ENCODE data around the gene FAM13A.
A peak's percentile ranks its signal among the peaks of the same experiment; 100 is the strongest.

FAM13A gene

DNA sequence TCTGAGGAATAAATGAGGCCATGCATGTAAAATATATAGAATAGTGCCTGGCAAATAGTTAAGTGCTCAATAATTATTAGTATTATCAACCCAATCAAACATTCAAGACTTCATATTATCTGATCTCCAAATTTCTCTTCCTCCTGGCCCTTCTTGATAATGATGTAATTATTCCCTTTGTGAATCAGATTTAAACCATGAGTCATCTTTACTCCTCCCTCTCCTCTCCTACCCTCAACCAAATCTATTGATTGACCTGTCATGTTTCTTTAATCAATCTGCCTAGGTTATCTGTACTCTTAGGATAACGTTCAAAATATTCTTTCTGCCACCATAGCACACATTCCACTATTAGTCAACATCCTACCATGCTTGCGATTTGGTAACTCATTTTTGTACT, 229.5 kb downstream of the FAM13A start:
- no peak overlapping the region for H3K4me3 ChIP-seq (ENCODE audit: low read depth, low read length)
- no peak for DNase-seq (ENCODE audit: low read depth)
- TF ChIP-seq POLR2A (IDR thresholded peaks at IDR 0.05; ENCODE audit: extremely low read depth, insufficient read length), result no peak
- no peak for TF ChIP-seq MYC (IDR thresholded peaks at IDR 0.05; ENCODE audit: low read depth, low read length)
- TF ChIP-seq, protein P1, sequence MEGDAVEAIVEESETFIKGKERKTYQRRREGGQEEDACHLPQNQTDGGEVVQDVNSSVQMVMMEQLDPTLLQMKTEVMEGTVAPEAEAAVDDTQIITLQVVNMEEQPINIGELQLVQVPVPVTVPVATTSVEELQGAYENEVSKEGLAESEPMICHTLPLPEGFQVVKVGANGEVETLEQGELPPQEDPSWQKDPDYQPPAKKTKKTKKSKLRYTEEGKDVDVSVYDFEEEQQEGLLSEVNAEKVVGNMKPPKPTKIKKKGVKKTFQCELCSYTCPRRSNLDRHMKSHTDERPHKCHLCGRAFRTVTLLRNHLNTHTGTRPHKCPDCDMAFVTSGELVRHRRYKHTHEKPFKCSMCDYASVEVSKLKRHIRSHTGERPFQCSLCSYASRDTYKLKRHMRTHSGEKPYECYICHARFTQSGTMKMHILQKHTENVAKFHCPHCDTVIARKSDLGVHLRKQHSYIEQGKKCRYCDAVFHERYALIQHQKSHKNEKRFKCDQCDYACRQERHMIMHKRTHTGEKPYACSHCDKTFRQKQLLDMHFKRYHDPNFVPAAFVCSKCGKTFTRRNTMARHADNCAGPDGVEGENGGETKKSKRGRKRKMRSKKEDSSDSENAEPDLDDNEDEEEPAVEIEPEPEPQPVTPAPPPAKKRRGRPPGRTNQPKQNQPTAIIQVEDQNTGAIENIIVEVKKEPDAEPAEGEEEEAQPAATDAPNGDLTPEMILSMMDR (IDR thresholded peaks at IDR 0.05; ENCODE audit: low read depth, low read length), result no peak
- no peak for TF ChIP-seq MAX (IDR thresholded peaks at IDR 0.05; ENCODE audit: low read depth, low read length)

GRCh38 chr4:88826771-88827170, 230.2 kb downstream of the FAM13A start:
- H3K4me3 ChIP-seq (ENCODE audit: low read depth, low read length), result no peak overlapping the region
- no peak for DNase-seq (ENCODE audit: low read depth)
- TF ChIP-seq MYC (IDR thresholded peaks at IDR 0.05; ENCODE audit: low read depth, low read length) (no peak), MAX (IDR thresholded peaks at IDR 0.05; ENCODE audit: low read depth, low read length) (no peak), POLR2A (IDR thresholded peaks at IDR 0.05; ENCODE audit: extremely low read depth, insufficient read length) (no peak)
- TF ChIP-seq, protein P1 (IDR thresholded peaks at IDR 0.05; ENCODE audit: low read depth, low read length), result no peak

GRCh38 chr4:88825931-88826330, 231.1 kb downstream of the FAM13A start:
- no peak for DNase-seq (ENCODE audit: low read depth)
- no peak overlapping the region for H3K4me3 ChIP-seq (ENCODE audit: low read depth, low read length)
- no peak for TF ChIP-seq MAX (IDR thresholded peaks at IDR 0.05; ENCODE audit: low read depth, low read length)
- no peak for TF ChIP-seq POLR2A (IDR thresholded peaks at IDR 0.05; ENCODE audit: extremely low read depth, insufficient read length)
- TF ChIP-seq, protein P1 (IDR thresholded peaks at IDR 0.05; ENCODE audit: low read depth, low read length), result no peak
- TF ChIP-seq MYC (IDR thresholded peaks at IDR 0.05; ENCODE audit: low read depth, low read length), result no peak

DNA sequence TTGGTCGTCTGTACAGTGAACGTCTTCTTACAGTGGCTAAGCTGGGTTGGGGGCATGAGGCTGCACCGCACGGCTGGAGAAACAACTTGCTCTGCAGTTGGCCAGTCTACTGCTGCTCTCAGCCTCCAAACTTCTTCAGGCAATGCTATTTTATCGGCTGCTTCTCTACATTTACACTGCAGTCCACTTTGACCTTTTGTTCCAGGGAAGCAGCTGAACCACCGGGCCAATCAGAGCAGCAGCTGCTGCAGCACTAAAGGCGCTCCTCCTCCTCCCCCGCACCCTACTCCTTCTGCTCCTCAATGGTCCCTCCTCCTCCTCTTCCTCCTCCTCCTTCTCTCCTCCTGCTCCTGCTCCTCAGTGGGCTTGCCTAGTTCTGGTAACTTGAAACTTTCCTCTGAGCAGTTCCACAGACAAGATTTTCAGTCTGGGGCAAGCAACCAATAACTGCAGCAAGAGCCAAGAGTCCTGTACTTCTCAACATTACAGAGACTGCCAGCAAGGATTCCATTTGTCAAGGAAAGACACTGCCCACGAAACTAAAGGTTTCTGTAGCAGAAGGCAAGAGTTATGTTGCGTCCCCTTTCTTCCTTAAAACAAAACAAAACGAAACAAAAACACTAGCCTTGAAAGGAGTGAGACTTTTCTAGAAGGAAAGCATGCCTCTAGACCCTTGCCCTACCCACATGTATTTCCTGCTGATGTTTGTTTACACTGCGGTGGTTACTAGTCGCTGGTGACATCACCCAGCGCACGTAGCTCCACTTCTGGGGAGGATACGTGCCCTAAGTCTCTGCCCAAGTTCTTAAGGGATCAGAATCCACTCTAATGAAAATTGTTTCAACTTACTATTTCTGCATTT, 233.7 kb downstream of the FAM13A start:
- peak; percentile 78 for DNase-seq (ENCODE audit: low read depth)
- TF ChIP-seq POLR2A (IDR thresholded peaks at IDR 0.05; ENCODE audit: extremely low read depth, insufficient read length) (no peak), MAX (IDR thresholded peaks at IDR 0.05; ENCODE audit: low read depth, low read length) (peak; percentile 47; the same call in 1 of the 2 replicates), MYC (IDR thresholded peaks at IDR 0.05; ENCODE audit: low read depth, low read length) (0 out of 2 replicates have a peak, but pooled peaks have one; percentile 12)
- TF ChIP-seq, protein P1 (IDR thresholded peaks at IDR 0.05; ENCODE audit: low read depth, low read length), result no peak
- H3K4me3 ChIP-seq (ENCODE audit: low read depth, low read length), result peak overlapping the region; percentile 61

DNA sequence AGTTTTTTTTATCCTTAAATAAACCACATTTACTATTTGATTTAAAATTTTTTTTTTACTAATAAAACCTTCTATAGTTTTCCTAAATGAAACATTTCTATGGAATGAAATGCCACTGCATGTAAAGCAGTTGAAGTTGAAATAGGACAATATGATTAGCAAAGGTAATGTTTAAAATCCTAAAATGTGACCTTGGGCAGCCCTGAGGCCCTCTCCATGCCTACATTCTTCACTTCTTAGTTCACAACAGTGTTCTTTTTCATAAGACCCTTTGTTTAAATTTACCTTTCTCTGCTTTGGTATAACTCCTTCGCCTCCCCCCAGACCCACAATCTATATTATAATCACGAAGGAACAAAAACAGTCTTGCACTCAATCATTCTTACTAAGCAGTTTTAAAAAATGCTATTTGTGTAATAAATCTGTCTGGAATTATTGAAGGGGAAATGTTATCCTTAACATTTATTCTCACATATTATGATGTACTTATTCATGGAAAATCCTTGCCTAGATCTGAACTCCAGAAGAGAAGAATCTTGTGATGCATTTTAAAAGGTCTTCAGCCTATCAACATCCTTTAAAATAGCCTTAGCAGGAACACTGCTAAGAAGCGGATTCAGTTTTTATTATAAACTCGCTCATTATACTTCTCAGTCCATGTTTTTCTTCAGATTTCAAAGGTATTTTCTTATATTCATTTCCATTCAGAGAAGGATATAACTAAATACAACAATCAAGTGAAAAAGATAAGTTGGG, 234.8 kb downstream of the FAM13A start:
- no peak for DNase-seq (ENCODE audit: low read depth)
- TF ChIP-seq MAX (IDR thresholded peaks at IDR 0.05; ENCODE audit: low read depth, low read length) (no peak), POLR2A (IDR thresholded peaks at IDR 0.05; ENCODE audit: extremely low read depth, insufficient read length) (no peak), MYC (IDR thresholded peaks at IDR 0.05; ENCODE audit: low read depth, low read length) (no peak)
- TF ChIP-seq, protein P1 (IDR thresholded peaks at IDR 0.05; ENCODE audit: low read depth, low read length), result no peak

More for the DNA sequence above, 234.8 kb downstream of the FAM13A start:
- H3K4me3 ChIP-seq (ENCODE audit: low read depth, low read length), result no peak overlapping the region
